Jurkat, Clone E6-1 (cell line): ENCODE measurements around the gene ANP32A.
A peak's percentile ranks its signal among the peaks of the same experiment; 100 is the strongest.

Experiments
- DNase-seq: peaks from one replicate; pipeline ENCODE4 v3.0.0-alpha.2; 2011; ENCODE audit warnings: low read depth, low spot score
- H3K4me3 ChIP-seq: 2 replicates; pipeline ENCODE4 v1.5.1; 2011; ENCODE audit warnings: mild to moderate bottlenecking, low read length, control low read depth, moderate library complexity

ANP32A gene

DNA sequence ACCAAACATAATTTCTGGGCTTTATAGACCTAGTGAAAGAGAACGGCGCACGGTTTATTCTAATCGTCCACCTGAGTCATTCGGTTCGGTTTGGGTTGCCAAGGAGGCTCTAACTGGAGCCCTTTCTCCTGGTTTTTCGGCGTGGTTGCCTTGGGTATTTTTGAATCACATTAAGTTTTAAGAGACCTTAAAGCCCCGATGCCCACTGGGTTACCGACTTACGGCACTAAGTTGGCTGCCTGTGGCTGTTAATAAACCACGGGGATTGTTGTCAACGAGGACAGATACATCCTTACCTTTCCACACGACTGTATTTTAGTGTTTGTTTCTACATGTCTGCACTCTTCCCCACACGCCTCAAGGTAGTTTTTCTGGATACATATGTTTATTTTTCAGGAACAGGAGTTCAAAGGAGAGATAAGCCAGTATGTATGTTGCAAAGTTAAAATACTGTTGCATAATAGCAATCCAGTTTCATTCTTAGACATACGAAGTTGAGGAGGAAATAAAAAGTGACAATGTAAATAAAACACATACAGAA lies 1.2 kb upstream of the ANP32A start:
- no peak for DNase-seq
- peak overlapping the region; percentile 89 for H3K4me3 ChIP-seq

DNA sequence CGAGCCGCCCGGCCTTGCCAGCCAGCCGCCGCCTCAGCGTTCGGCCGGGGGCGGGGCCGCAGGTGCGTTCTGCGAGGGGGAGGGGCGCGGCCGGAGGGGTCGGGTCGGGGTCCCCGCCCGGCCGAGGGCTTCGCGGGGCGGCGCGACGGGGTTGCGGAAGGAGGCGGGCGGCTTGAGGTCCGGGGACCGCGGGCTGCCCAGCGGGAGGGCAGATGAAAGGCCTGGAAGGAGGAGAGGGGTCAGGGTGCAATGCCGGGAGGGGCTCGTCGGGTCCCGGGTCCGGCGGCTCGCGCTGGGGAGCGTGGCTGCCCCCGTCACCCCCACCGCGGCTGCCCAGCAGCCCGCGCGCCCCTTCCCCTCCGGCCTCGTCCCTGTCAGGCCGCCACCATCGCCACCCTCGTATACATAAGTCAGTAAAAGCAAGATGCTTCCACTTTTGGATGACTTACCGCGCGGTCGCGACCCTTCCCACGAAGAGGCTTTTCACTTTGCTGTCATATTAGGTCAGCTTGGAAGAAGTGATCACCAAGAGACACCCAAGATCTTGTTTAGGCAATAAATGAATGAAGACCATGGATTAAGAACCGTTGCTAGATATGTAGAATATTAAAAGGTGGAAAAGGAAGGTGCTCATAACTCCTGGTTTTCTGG lies 620 bp upstream of the ANP32A start:
- H3K4me3 ChIP-seq = peak overlapping the region; percentile 89
- DNase-seq = no peak

DNA sequence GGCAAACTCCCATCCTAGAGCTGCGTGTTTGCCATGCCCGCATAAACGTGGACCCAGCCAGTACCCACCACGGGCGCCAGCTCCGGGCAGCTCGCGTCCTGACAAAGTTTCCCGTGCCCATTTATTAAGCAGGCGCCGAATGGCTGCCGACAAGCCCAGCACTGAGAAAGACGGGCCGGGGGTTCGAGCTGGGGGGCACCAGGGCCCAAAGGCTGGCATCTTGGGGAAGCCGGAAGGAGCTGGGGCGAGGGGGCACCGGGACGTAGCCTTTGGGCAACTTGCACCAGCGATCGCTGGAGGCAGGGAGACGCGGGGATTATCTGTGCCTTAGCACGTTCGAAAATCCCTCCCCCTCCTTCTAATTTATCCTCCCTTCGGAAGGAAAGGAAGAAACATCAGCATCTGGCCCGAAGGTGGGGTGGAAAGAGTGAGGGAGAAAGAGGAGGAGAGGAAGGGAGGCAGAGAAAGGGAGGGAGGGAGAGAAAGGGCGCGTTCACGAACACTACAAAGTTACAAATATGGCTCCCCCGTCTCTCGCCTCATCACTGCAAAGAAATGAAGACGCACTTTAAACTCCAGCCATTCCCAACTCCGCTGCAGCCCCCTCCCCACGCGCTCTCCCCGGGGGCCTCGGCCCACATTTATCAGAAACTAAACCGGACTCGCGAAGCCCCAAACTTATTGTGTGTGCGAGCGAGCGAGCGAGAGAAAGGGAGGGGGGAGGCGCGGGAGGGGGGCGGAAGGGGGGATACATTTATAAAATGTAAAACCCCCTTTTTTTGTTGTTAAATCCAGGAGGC lies 1.0 kb downstream of the ANP32A start:
- peak; percentile 68 for DNase-seq
- H3K4me3 ChIP-seq = peak overlapping the region; percentile 89

DNA sequence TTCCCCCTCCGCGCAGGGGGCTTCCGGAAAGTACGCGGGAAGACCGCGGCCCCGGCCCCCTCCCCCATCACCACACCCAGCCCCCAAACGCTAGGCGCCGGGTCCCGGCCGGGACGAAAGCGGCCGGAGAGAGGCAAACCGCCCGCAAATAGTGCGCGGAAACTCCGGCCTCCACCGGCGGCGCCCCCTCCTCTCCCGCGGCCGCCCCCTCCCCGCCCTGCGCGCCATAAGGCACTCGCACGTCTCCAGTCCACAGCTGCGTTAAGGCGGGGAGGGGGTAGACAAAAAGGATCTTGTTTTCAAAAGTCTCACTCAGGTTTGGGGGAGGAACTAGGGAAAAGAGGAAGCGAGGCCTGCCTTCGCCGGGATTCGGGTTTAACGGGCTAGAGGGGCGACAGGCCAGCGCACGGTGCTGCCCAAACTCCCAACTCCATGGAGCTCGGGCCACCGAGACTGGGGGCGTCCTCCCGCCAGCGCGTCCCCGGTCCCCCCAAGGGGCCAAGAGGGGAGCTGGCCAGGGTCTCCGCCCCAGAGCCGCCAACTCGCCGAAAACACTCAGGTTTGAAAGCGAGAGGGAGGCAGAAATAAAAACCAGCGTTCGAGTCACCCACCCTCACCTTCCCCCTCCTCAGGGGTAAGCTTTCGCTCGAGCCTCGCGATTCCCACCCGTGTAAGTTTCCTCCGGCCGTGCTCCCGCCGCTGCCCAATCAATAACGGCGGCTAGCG lies 1.8 kb downstream of the ANP32A start:
- DNase-seq = no peak
- H3K4me3 ChIP-seq = peak overlapping the region; percentile 89

DNA sequence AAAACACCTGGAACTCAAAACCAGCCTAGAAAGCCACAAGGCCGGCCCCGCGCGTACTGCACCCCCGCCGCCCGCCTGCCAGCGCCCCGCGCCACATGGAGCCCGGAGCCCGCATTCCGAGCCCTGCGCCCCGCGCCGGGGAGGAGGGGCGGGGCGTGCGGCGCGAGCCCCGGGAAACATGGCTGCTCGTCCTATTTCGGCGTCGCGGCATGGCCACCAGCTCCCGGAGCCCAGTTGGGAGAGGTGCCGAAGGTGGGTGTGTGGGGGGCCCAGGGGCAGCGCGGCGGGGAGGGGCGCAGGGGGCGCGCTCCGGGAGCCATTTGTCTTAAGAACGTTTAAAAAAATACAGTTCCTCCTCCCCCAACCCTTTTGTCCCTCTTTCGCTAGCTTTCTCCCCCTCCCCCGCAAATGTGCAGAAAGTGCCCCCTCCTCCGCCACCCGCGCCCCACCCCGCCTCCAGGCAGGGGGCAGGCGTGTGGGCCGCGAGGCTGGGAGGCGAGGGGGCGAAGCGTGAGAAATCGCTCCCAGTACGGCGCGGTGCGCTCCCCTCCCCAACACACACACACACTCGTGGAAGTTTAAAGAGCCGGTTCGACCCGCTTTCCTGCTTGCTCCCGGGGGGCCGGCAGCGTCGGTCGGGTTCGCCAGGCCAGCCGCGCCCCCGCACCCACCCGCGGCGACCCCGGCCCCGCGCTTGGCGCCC lies 2.5 kb downstream of the ANP32A start:
- DNase-seq = peak; percentile 71
- H3K4me3 ChIP-seq = peak overlapping the region; percentile 89

DNA sequence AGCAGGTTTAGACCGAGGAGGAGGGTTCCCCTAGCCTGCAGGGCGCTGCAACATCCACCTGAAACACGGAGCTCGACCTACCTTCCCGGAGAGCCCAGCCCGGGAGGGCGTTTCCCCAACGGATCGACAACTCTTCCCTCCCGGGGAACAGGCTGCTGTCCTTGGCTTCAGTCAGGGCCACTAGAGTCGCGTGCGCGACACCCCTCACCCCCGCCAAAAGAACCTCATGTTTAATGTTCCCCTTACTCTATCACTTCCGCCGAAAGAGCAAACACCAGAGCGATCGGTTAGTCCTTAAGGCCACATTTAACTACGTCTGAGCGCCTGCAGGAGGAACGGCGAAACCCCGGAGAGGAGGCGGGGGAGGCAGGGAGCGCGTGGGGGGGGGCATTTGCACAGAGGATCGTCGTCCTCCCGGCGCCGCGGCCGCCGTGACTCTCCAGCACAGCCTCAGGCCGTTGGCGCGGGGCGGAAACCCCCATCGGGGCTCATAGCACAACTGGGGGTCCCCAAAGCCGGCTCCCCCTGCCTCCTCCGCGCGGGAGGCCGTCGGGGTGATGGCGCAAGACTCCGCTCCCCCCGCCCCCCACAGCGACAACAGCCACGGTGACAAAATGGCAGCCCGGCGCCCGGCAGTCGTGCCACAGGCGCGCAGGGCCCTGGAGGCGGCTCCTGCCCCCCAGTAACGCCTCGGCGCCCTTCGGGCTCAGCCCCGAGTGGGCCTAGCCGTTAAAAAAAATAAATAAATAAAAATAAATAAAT lies 3.2 kb downstream of the ANP32A start:
- peak overlapping the region; percentile 89 for H3K4me3 ChIP-seq
- peak; percentile 67 for DNase-seq

DNA sequence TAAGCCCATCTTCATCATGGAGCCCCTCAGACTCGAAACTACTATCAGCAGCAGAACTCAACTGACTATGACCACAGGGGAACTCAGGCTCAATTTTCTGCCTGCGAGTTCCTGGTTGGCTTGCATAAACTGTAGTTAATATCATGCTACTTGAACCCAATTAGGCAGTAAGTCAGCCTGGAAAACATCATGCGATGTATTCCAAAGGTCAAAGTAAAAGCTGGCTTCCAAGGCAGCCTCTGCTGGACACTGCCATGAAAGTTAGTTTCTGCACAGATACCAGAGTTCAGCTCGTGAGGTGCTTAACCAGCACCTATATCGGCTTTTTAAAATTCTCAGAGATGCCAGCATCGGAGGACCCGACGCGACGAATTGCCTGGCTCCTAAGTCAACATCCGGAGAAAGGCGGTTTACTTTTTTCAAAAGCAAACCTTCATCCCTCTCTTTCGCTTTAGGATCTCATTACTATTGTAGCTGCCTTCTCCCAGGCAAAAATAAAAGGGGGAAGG lies 3.8 kb downstream of the ANP32A start:
- H3K4me3 ChIP-seq = peak overlapping the region; percentile 89
- DNase-seq = no peak

DNA sequence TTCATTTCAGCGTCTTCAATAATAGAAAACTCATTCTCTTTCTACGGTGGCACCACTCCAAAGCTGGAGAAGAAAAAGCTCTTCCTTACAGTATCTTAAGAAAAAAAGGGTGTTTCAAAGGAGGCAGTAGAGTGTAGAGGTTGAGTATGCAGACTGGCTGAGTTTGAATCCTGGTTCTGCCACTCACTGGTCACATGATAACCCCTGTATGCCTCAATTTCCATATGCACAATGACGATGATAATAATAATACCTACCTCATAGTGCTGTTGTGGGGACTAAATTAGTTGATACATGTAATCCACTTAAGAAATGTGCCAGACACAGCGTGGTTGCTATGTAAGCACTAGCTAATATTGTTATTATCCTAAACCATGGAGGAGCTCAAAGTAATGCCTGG lies 4.5 kb downstream of the ANP32A start:
- no peak for DNase-seq
- no peak overlapping the region for H3K4me3 ChIP-seq

DNA sequence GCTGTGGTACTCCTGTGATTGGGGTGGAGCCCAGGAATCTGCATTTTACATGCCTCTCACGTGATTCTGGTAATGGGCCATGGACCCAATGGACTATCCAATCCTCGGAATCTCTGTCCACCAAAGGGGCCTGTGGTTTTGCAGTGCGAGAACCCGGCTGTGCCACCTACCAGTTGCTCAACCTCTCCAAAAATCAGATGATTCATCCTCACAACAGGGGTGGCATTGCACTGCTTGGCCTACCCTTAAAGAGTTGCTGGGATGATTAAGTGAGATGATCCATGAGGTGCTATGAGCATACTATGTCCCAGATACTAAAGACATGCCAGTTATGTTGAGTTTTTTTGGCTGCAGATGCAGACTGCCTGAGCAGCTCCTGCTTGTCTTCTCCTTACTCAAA lies 5.1 kb downstream of the ANP32A start:
- no peak overlapping the region for H3K4me3 ChIP-seq
- no peak for DNase-seq

DNA sequence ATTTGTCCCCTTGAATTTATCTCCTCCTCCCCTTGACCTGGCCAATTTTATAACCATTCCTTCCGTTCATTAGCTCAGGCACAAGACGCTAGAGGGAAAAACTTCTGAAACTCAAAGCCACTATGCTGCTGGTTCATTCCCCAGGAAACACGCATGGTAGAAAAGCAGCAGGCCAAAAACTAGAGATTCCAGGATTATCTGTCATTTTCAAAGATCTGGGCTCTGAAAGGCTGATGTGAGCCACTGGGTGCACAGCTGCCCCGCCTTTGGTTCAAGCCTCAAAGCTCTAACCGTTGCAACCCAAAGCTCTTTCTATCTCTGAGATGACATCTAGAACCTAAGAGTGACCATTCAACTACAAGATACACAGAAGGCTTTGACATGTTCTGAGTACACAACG lies 6.1 kb downstream of the ANP32A start:
- DNase-seq = no peak
- H3K4me3 ChIP-seq = no peak overlapping the region

DNA sequence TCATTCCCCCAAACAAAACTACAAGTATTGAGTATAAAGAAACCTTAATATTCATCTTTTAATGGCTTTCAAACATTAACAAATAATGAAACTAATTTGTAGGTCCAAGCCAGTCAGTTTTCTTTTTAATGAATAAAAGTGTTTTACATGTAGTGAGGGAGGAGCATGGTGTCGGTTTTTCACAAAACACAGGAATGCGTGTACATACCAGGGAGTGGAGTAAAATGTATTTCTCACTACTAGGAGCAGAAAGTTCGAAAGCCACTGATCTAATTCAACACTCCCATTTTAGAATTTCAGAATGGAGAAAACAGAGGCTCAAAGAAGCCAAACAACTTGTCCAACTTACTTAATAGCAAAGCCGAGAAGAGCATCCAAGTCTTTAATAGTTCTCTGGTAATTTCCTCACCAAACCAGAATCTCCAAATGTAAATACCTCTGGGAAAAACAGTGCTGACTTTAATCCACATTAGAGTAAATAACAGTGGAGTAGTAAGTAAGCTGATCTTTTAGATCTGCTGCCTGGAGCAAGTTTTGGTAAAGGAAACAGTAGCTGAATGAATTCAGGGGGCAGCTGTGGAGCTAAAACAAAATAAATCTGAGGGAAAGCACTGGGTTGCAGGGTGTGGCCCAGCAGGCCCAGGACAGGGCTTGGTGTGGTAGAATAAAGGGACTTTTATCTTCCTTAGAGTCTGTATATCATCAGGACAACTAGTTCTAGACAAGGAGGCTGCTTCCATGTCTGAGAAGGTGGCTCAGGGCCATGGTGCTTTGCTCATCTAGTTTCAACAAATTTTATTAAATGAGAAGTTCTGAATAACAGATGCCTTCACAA lies 7.9 kb downstream of the ANP32A start:
- no peak for DNase-seq
- no peak overlapping the region for H3K4me3 ChIP-seq

DNA sequence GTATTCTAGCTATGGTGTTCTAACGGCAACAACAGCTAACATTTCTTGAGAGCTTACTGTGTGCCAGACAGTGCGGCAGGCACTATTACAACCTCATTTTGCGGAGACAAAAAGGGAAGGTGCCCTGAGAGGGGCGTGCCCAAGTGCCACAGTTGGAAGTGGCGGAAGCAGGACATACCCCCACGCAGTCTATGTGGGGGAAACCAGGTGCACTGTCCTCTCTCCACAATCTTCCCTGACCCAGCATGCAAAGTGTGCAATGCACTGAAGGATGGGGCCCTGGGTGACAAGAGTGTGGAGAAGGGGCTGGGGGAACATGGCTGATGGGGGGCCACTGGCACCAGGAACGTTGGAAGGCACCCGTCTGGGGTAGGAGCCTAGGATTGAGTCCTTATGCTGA lies 8.6 kb downstream of the ANP32A start:
- DNase-seq = no peak
- H3K4me3 ChIP-seq = no peak overlapping the region

DNA sequence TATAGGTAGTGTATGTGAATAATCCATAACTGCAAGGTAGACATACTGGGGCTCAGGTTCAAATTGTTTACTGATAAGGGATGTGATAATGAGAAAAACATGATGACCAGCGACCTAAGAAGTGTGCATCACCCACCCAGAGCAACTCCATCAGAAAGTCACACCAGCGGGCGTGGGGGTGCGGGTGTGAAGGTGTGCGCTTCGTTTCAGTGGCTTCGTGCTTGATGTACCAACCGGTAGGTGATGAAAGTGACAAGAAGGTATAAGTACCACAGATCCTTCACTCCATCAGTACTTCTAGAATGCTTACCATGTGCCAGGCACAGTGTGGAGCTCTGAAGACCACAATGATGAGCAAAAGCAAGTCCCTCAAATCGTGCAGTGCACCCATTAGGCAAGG lies 11.2 kb downstream of the ANP32A start:
- no peak for DNase-seq
- H3K4me3 ChIP-seq = no peak overlapping the region

DNA sequence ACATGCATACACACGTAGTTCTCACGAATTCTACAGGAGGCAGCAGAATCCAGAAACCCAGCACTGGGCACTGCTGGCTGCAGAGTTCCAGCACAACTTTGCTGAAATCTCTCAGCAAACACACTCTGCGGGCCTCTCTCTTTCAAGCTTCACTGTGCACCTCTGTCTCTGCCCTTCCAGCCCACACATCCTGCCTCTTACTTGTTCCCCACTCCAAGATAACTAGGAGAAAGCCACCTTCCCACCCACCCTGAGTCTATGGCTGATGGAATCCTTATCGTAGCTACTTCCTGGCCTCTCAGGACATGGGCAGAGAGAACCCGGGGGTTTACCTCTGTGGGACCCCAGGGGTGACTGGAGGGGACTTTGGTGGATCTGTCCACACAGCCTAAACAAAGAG lies 11.9 kb downstream of the ANP32A start:
- H3K4me3 ChIP-seq = no peak overlapping the region
- no peak for DNase-seq

DNA sequence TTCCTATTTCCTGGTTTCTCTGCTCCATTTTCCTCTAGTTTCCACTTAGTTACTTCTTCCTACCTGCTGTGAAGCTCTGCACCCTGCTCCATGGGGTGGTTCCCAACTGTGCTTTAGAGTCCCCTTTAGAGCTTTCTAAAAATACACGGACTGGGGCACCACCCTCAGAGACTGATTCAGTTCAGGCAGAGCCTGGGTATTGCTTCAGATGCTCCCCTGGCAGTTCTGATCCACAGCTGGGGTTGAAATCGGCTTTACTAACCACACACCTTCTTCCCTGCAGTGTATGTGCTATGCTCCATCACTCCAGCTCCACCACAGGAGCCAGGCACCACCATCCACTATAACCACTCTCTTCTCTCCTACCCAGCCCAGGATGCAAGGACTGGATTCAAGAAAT lies 12.6 kb downstream of the ANP32A start:
- DNase-seq = no peak

DNA sequence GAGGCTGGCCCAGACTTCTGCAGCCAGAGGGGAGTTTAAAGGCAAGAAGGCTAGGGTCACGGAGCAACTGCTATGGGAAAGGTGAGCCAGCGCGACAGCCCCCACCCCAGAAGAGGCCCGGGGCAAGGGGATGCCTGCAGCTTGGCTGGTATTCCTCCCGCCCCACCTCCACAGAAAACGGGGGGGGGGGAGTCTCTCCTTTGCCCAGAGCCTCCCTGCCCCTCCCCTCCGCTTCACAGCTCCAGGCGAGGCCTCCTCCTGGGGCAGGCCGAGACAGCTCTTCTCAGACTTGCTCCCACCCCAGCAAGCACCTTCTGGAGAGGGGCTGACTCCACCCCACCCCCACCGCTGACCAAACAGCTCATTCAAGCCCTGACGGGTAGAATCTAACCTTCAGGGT lies 13.4 kb downstream of the ANP32A start:
- DNase-seq = no peak
- H3K4me3 ChIP-seq = no peak overlapping the region

More for the DNA sequence above, 12.6 kb downstream of the ANP32A start:
- no peak overlapping the region for H3K4me3 ChIP-seq

DNA sequence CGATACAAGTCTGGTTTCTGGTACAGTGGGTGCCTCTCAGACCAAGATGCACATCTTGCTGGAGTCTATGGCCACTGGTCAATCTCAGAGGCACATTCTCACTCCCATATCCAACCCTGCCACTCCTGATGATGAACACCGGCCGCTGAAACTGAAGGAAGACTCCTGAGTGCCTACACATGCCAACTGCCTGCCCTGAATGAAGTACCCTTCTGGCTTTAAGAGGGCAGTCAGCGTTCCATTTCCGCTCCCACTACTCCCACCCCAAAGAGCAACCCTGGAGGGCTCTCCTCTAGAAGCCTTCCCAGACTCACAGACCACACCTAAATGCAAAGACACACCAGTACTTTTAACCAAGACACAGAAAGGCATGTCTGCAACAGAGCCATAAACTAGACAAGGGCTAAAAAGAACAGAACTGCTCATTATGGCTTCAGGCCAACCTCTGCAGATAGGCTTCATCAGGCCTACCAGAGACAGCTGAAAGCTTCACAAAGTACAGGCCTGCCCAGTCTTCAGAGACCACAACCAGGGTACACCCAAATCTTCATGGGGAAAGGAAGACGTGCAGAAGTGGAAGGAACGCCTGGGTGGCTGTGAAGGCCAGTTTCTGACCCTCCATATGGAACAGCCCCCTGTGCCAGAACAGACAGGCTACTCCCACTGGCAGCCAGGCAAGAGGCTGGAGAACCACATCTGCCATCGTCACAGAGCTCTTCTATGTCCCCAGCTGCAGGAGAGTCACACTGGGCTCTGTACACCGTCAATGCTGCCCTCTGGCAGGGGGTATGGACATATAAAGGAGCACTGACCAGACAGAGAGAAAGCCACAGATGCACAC lies 14.3 kb downstream of the ANP32A start:
- H3K4me3 ChIP-seq = no peak overlapping the region
- DNase-seq = no peak
